Nucleus accumbens (tissue), 56 donors: Measurements from ENCODE around the gene C1orf174.

ENCODE experiments used
- DNase-seq, 56 donors: peaks; one replicate each; lab custom pipeline; 2025; lab: John Stamatoyannopoulos, UW

The C1orf174 gene

DNA sequence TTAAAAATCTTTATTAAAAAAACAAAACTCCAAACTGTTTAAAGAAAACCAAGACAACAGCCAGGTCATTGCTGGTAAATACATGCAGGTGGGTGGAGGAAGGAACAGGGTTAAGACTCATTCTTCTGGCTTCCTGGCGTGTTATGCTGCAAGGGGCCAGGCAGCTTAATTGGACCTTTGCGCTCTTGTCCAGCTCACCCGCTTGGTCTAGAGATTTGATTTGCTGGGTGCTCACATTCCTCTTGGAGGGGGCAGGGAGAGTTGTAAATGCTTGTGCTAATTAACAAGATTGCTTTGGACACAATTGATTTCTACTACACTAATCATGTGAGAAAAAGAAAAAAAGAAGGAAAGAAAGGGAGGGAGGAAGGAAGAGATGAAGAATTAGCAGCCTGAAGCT lies 53.5 kb downstream of the C1orf174 start:
- DNase-seq: no peak

DNA sequence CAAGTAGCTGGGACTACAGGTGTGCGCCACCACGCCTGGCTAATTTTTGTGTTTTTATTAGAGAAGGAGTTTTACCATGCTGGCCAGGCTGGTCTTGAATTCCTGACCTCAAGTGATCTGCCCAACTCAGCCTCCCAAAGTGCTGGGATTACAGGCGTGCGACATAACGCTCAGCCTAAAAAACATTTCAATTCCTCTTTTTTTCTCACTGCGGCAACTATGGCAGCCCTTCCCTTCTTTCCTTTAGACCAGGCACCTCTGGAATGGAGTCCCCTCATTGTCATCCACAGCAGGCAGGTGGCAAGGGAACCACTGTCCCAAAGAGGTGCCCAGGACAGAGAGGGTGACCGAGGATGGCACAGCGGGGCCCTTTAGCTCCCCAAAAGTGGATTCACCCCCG lies 57.2 kb downstream of the C1orf174 start:
- no peak for DNase-seq

- DNase-seq: no peak
Measured at GRCh38 chr1:3841491-3841890, 58.6 kb downstream of the C1orf174 start.
